Osteocyte (in vitro differentiated cells): Measurements from ENCODE around the gene EHD2. TPM values are rescaled to one million over a fixed set of nuclear protein-coding genes. Genes with fewer than 3 reads are reported as not detected.
"Not testable (repeated sequence)": the region's sequence is repeated elsewhere in the genome, so short reads cannot be mapped to it uniquely, and the experiment has no call there.

Source experiments
- DNase-seq: peaks from one replicate; pipeline ENCODE4 v3.0.0; 2021; ENCODE audit warnings: mixed read lengths; ENCODE audit not compliant: unreplicated experiment; ENCODE audit errors: extremely low spot score
- H3K27ac Mint-ChIP-seq: one replicate; pipeline ENCODE4 v1.8.0; 2021; ENCODE audit warnings: mild to moderate bottlenecking, mixed read lengths; ENCODE audit not compliant: unreplicated experiment
- H3K27me3 Mint-ChIP-seq: one replicate; pipeline ENCODE4 v1.8.0; 2021; ENCODE audit warnings: mixed read lengths; ENCODE audit not compliant: unreplicated experiment
- H3K36me3 Mint-ChIP-seq: one replicate; pipeline ENCODE4 v1.8.0; 2021; ENCODE audit warnings: mixed read lengths; ENCODE audit not compliant: unreplicated experiment
- H3K4me1 Mint-ChIP-seq: one replicate; pipeline ENCODE4 v1.8.0; 2021; ENCODE audit warnings: mixed read lengths; ENCODE audit not compliant: unreplicated experiment
- H3K4me3 Mint-ChIP-seq: one replicate; pipeline ENCODE4 v1.8.0; 2021; ENCODE audit warnings: mild to moderate bottlenecking, moderate library complexity, mixed read lengths; ENCODE audit not compliant: unreplicated experiment
- H3K9me3 Mint-ChIP-seq: one replicate; pipeline ENCODE4 v1.8.0; 2021; ENCODE audit warnings: mixed read lengths; ENCODE audit not compliant: unreplicated experiment
- CTCF ChIP-seq: fragments of 200-600 bp; sonication (generic); IDR thresholded peaks from 2 replicates; pipeline ENCODE4 v1.5.0; 2021; ENCODE audit warnings: antibody characterized with exemption, mild to moderate bottlenecking, moderate library complexity
- total RNA-seq: library from RNA; stranded (reverse); gene quantifications from 2 replicates; pipeline ENCODE4 v1.2.1, GENCODE V29; 2021

Gene EHD2
- total RNA-seq, 1 donor from 2014 or later = 440 TPM

DNA sequence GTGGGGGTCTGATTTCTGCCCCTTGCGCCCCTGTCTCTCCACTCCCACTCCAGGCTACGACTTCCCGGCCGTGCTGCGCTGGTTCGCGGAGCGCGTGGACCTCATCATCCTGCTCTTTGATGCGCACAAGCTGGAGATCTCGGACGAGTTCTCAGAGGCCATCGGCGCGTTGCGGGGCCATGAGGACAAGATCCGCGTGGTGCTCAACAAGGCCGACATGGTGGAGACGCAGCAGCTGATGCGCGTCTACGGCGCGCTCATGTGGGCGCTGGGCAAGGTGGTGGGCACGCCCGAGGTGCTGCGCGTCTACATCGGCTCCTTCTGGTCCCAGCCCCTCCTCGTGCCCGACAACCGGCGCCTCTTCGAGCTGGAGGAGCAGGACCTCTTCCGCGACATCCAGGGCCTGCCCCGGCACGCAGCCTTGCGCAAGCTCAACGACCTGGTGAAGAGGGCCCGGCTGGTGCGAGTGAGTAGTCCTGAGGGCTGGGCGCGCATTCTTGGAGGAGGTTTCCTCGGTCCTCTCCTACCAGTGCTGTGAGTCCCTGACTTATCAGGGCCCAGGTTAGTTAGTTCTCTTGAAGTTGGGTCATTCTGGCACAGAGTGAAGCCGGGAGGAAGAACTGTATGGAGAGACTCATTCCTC, 12.7 kb downstream of the EHD2 start:
- TF ChIP-seq CTCF = no peak
- Mint-ChIP-seq H3K27me3 (no peaks in the 10 kb centered on the region), H3K36me3 (peaks cover 40% of the 10 kb centered on the region), H3K4me3 (no peak overlapping the region), H3K27ac (peak overlapping the region; percentile 91), H3K4me1 (peaks cover 82% of the 10 kb centered on the region), H3K9me3 (no peaks in the 10 kb centered on the region)
- no peak for DNase-seq

DNA sequence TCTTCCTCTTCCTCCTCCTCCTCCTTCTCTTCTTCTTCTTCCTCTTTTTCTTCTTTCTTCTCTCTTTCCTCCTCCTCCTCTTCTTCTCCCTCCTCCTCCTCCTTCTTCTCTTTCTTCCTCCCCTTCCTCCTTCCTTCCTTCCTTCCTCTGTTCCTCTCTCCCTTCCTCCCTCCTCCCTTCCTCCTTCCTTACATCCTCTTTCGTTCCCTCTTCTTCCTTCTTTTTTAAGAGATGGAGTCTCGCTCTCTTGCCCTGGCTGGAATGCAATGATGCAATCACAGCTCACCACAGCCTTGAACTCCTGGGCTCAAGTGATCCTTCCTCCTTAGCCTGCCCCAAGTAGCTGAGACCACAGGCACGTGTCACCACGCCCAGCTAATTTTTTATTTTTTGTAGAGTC, 13.2 kb downstream of the EHD2 start:
- Mint-ChIP-seq H3K27me3 (no peaks in the 10 kb centered on the region), H3K27ac (peak overlapping the region; percentile 91), H3K4me1 (peaks cover 82% of the 10 kb centered on the region), H3K36me3 (peaks cover 42% of the 10 kb centered on the region), H3K4me3 (peak overlapping the region; percentile 38), H3K9me3 (no peaks in the 10 kb centered on the region)
- TF ChIP-seq CTCF = no peak
- no peak for DNase-seq

GRCh38 chr19:47728295-47728694, 15.1 kb downstream of the EHD2 start:
- Mint-ChIP-seq H3K27ac (peak overlapping the region; percentile 89), H3K36me3 (peaks cover 44% of the 10 kb centered on the region), H3K4me1 (peaks cover 79% of the 10 kb centered on the region), H3K4me3 (peak overlapping the region; percentile 43)
- not testable (repeated sequence) for DNase-seq, H3K9me3 Mint-ChIP-seq, H3K27me3 Mint-ChIP-seq

GRCh38 chr19:47729468-47729798, 16.2 kb downstream of the EHD2 start:
- no peaks in the 10 kb centered on the region for H3K27me3 Mint-ChIP-seq
- H3K36me3 Mint-ChIP-seq = peaks cover 50% of the 10 kb centered on the region
- TF ChIP-seq CTCF = no peak
- peaks cover 75% of the 10 kb centered on the region for H3K4me1 Mint-ChIP-seq
- H3K4me3 Mint-ChIP-seq = peak overlapping the region; percentile 65
- peak; percentile 91 for DNase-seq
- peak overlapping the region; percentile 89 for H3K27ac Mint-ChIP-seq
- no peaks in the 10 kb centered on the region for H3K9me3 Mint-ChIP-seq

DNA sequence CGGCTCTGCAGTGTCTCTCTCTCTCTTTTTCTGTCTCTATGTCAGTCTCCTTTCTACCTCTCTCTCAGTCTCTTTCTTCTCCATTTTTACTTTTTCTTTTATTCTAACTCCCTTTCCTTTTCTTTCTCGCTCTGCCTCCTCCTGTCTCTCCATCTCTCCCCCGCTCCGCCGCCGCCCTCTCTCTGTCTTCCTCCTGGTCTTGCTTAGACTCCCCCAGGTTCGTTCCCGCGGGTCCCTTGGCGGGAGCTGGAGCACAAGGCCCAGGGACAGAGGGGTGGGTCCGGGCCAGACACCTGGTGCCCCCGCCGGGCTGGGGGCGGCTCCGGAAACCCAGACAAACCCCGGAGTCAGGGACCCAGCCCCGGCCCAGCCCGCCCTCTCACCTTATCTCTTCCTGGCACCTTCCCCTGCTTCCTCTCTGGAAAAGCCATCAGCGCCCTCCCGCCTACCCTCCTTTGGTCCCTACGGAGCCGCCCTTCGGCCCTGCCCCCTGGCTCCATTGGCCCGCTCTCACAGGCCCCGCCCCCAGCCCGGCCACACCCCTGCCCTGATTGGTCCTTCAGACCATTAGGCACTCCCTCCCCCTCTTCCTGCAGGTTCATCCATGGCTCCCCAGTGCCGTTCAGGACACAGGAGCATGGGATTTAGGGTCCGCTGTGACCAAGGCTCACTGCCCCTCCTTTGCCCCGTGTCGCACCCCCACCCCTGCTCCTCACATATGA, 16.7 kb downstream of the EHD2 start:
- Mint-ChIP-seq H3K4me1 (peaks cover 74% of the 10 kb centered on the region), H3K4me3 (peak overlapping the region; percentile 65), H3K36me3 (peaks cover 49% of the 10 kb centered on the region), H3K27ac (peak overlapping the region; percentile 89), H3K27me3 (no peaks in the 10 kb centered on the region), H3K9me3 (no peaks in the 10 kb centered on the region)
- no peak for TF ChIP-seq CTCF
- DNase-seq = no peak
